ENCODE measurements around the gene NACAD.
"Not testable (repeated sequence)": the region's sequence is repeated elsewhere in the genome, so short reads cannot be mapped to it uniquely, and the experiment has no call there.

NACAD gene

DNA sequence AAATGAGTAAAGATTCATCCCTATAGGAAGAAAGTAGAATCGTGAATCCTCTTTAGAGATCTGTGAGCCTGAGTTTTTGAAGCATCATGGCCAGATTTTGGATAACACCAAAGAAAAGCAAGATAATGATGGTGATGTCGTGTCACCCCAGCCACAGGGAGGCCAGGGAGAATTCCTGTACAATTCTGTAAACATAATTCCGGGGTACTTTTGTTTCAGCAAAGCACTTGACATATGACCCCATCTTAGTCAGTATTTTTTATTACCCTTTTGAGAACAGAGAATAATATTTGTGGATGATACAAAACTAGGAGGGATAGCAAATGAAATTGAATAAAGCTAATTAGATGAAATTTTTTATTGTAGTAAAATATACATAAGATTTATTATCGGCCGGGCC, 33.8 kb downstream of the NACAD start:
- DNase-seq (ENCODE audit: low spot score): no peak

GRCh38 chr7:45054442-45054841, 34.3 kb downstream of the NACAD start:
- no peak for DNase-seq (ENCODE audit: low spot score)

DNA sequence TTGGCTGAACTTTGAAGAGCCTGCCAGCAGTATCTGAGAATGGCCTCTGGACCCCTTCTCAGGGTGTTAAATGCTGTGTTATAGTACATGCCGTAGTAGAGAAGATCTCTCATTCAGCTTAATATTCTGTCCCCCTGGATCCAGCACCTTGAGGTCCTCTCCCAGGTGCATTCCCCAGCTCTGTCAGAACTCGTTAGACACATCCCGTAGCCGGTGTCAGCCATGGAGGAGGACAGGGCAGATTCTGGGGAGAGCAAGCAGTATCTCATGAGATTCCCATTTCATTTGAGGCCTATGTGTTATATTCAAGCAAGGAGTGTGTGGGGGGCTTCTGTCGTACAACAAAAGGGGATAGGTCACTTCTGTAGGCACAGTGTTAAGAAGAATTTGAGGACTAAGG, 34.8 kb downstream of the NACAD start:
- no peak for DNase-seq (ENCODE audit: low spot score)

DNA sequence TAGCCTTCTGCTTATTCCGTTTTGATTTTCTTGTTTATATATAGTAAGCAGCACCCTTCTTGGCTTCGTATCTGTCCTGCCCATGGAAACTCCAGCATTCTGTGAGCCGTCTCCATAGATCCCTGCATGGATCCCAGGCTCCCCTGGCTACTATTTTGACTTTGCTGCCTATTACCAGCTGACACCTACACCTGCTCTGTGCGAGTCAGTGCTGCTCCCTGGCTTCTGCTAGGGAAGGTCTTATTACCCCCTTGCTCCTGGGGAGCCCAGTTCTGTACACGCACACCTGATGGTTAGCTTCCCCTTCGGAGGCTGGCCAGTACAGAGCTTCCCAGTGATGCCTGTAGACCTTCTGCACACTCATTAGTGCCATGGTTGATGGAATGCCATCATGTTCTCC, 35.4 kb downstream of the NACAD start:
- no peak for DNase-seq (ENCODE audit: low spot score)

- DNase-seq (ENCODE audit: low spot score): no peak
These were observed 36.8 kb downstream of the NACAD start for GRCh38 chr7:45052011-45052410.

DNA sequence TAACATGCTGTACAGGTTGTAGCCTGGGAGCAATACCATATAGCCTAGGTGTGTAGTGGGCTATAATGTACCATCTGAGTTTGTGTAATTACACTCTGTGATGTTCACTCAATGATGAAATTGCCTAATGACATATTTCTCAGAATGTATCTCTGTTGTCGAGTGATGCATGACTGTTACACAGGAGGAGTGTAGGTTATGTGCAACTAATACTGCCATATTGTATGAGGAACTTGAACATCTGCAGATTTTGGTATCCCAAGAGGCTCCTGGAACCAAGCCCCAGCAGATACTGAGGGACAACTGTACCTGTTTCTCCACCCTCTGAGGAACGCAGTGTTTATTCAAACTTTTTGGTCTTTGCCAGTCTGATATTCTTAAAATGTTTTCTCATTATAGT, 38.6 kb downstream of the NACAD start:
- no peak for DNase-seq (ENCODE audit: low spot score)

GRCh38 chr7:45048748-45049147, 40.0 kb downstream of the NACAD start:
- peak; percentile 48 for DNase-seq (ENCODE audit: low spot score)

DNA sequence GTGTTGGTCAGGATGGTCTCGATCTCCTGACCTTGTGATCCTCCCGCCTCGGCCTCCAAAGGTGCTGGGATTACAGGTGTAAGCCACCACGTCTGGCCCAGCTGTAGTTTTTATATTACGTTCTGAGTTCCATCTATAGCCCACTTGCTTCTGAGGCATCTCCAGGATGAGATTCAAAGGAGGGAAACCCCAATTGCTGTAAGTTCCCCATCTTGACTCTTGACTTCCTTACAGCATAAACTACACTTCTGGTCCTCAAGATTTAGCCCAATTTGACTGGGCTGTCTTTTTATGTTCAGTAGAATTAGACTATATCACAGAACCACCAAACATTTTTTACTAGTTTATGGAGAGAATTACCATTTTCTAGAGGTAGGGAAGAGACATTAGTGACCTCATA, 44.4 kb downstream of the NACAD start:
- no peak for DNase-seq (ENCODE audit: low spot score)

DNA sequence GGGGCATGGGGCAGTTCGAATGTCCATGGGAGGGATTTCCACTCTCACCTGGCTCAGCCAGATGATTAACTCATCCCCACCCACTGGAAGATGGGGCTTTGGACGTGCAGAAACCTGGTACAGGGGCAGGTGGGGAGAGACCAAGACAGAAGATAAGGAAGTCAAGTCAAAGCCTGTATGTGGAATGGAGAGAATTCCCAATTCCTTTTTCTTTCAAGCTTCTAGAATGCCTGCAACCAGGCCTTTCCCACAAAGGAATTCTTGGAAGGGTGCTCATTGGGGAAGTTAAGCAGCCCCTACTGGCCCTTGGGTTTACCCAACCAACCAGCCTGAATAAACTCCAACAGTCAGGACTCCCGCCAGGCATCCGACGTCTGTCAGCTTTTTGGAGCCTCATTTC, 49.7 kb downstream of the NACAD start:
- DNase-seq (ENCODE audit: low spot score): no peak

DNA sequence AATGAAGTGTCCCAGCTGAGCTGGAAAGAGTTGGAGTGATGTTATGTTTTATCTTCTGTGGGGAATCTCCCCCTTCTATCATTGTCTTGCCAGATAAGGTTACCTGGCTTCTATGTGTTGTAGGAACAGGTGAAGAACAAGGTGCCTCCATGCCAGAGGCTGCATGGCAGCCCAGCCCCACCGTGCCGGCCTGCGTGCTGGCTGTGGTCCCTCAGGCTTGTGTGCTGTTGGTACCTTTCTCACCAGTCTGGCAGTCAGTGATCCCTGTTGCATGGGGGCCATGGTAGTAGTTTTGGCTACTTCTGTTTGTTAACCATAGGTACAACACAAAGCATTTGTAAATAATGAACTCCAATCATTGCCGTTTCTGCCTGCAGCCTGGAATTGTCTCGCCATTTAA, 50.9 kb downstream of the NACAD start:
- DNase-seq (ENCODE audit: low spot score): no peak

- no peak for DNase-seq (ENCODE audit: low spot score)
These were observed 52.0 kb downstream of the NACAD start for GRCh38 chr7:45036796-45037195.

- no peak for DNase-seq (ENCODE audit: low spot score)
These were observed 52.5 kb downstream of the NACAD start for GRCh38 chr7:45036317-45036716.

DNA sequence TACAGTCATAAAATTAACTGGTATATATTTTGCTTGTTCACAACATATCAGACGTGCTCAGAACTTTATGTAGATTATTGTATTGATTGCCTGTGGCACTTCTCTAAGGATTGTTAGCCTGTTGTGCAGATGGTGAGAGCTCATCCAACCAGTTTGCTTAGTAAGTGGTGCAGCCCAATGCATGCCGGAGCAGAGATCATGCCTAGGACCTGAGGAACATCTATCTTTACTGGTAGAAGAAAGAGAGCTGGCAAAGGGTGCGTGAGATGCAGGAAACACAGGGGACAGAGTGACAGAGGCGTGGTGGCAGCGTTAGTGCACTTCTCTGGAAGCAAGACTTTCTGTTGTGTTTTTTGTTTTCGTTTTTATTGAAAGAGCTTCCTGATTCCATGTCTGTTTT, 52.9 kb downstream of the NACAD start:
- DNase-seq (ENCODE audit: low spot score): no peak

- no peak for DNase-seq (ENCODE audit: low spot score)
These were observed 53.4 kb downstream of the NACAD start for GRCh38 chr7:45035371-45035770.

GRCh38 chr7:45034710-45035109, 54.1 kb downstream of the NACAD start:
- not testable (repeated sequence) for DNase-seq (ENCODE audit: low spot score)

DNA sequence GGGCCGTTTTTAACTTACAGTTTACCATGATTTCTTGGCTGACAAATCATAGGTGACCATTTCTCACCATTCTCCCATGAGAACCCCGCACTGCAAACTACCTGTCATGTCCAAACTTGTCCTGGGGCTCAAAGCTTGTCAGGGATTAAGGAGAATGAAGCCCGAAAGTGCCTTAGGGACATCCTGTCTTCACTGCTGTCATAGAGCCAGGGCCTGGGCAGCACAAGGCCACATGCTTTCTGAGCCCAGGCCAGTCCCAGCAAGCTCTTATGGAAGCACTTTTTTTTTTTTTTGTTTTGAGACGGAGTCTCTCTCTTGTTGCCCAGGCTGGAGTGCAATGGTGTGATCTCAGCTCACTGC, 54.9 kb downstream of the NACAD start:
- no peak for DNase-seq (ENCODE audit: low spot score)

GRCh38 chr7:45033261-45033930, 55.4 kb downstream of the NACAD start:
- DNase-seq (ENCODE audit: low spot score): peak; percentile 26

GRCh38 chr7:45032421-45032820, 56.3 kb downstream of the NACAD start:
- no peak for DNase-seq (ENCODE audit: low spot score)

DNA sequence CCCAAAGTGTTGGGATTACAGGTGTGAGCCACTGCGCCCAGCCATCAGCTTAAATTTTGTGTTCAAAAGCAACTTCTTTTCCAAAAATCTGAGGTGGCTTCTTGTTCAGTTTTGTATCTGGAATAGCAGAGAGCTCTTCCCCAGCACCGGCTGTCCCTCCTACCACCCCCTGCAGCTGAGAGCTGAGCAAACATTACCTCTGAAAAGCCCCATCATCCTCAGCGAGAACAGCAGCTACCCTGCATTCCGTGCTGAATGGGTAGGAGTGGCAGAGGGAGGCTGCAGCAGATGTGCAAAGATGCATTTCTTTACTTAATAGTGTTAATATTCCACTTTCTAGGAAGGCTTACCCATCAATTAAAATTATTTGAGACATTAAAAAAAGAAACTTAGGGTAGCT, 56.9 kb downstream of the NACAD start:
- DNase-seq (ENCODE audit: low spot score): no peak

Measured in CD4-positive, alpha-beta T cell treated with Interleukin-2 at 100 ng/mL for 4 hours (primary cell).